NCI-H2196 treated with DMSO at 0.1 percent for 48 hours (cell line): ENCODE data around the gene ADAM22.
A peak's percentile ranks its signal among the peaks of the same experiment; 100 is the strongest.

Source experiments
- DNase-seq: peaks from one replicate; lab custom pipeline; 2025; ENCODE audit not compliant: unreplicated experiment; lab: John Stamatoyannopoulos, UW

Gene ADAM22

GRCh38 chr7:88102675-88103074, 168.6 kb downstream of the ADAM22 start:
- no peak for DNase-seq

- no peak for DNase-seq
Measured at GRCh38 chr7:88104732-88105131, 170.7 kb downstream of the ADAM22 start.

- no peak for DNase-seq
Measured at GRCh38 chr7:88105231-88105630, 171.2 kb downstream of the ADAM22 start.

GRCh38 chr7:88106434-88106833, 172.4 kb downstream of the ADAM22 start:
- DNase-seq = no peak

GRCh38 chr7:88109612-88110011, 175.6 kb downstream of the ADAM22 start:
- no peak for DNase-seq

DNA sequence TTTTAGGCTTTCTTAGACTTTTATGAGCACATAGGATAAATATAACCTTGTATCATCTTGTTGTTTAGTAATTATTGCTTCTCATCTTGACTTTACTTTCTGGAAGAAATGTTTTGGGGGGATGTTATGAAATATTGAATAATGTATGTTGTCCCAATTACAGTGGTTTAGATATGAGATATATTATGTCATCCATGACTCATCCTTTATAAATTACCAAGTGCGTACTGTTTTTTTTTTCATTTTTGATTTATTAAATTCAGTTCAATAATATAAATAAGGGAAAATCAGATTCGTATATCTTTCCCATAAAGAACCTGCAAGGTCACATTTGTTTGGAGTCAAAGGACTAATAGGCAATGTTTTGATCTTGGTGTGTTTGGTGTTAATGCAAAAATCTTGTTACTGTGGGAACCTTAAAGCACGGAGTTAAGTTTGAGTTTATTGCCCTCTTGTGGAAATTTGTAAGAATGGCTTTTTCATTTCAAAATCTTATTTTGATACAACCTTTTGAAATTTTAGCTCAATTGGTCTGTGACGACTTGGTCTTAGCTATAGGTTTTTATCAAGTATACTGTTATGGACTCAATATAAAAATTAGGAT, 177.2 kb downstream of the ADAM22 start:
- peak; percentile 44 for DNase-seq

- DNase-seq = no peak
Measured at GRCh38 chr7:88111954-88112471, 178.0 kb downstream of the ADAM22 start.

DNA sequence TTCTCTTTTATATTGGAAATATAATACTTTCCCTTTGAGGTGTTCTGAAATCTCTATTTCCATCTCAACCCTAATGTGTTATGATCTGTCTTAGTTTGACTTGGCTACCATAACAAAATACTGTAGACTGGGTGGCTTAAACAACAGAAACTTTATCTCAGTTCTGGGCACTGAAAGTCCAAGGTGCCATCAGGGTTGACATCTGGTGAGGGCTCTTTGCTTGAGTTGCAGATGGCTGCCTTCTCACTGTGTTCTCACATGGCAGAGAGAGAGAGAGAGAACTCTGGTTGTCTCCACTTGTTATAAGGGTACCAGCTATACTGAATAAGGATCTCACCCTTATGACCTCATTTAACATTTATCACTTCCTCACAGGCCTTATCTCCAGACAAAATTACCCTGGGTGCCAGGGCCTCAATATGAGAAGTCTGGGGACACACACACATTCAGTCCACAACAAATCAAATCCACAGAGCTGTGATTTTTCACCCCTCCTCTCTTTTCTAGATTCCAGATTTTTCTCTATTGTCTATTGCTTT, 181.3 kb downstream of the ADAM22 start:
- DNase-seq = no peak

DNA sequence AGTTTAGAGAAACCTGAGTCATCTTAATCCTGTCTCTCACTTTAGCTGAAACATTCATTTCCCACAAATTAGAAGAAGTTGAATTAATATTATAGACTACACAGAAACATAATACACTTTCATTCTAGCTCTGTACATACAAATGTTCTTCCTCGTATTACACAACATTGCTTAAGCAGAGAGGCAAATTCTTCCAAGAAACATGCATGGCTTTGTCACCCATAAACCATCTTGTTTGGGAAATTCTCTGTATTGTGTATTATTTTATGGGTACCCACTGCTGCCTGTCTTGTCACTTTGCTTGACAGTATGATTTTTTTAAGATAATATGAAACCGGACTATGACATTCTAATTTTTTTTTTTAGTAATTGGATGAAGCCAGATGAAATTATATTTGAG, 181.8 kb downstream of the ADAM22 start:
- DNase-seq = no peak

- DNase-seq = no peak
Measured at GRCh38 chr7:88116235-88116795, 182.3 kb downstream of the ADAM22 start.

GRCh38 chr7:88117325-88117724, 183.3 kb downstream of the ADAM22 start:
- no peak for DNase-seq

GRCh38 chr7:88121335-88121734, 187.3 kb downstream of the ADAM22 start:
- DNase-seq = no peak

DNA sequence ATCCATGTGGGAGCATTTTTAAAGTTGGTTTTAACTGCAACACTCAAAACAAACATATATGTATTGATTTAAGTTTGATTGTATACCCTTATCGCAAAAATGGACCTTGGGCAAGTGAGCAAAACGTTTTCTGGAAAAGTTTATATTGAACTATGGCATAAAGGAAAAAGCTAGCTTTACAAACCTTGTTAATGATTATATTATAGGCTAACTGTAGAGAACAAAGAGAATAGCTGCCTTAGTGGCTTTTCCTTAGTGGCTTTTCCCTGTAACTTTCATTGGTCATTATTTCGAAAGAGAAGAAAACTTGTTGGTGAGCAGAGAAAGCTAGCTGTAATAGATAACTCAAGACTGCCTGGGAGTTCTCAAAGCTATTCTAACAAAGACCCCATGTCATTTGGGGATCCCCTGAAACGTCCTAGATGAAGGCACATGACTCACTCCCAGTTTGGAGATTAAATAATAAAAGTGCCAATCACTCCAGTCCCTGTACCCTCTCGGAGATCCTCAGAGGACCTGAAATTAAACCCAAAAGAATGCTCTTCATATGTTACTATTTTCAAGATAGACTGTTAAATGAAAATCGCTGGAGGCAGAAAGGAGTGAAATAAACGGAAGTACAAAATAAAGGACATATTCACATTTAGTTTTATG, 193.7 kb downstream of the ADAM22 start:
- DNase-seq = no peak

DNA sequence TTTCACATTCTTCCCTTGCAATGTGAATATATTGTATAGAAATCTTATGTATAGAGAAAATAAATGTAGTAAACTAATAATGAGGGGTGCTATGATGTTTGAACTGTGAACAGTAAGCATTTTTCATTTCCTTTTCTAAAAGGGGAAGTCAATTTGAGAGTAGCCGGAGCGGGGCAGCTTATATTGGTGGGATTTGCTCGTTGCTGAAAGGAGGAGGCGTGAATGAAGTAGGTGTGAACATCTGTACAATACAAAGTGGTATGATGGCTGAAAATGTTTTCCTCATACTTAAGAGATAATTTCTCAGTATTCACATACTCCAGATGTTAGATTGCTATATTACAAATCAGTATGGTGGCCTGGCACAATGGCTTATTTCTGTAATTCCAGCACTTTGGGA, 198.7 kb downstream of the ADAM22 start:
- no peak for DNase-seq

DNA sequence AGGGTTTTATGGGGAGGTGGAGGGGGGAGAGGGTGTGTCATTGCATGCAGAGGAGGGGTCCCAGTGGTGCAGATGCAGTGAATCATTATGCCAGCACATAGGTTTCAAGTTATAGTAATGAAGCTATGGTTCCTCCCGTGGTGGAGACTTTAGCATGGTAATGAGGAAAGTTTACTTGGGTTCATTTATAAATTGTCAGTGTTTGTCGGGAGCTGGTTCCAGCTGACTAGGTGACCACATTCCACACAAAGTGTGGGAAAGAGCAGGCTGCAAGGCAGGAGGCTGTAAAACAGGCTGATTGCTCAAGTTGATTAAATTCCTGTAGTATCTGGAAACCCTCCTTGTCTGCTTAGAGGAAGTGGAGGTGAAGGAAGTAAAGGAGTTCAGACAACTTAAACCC, 206.9 kb downstream of the ADAM22 start:
- DNase-seq = no peak

- no peak for DNase-seq
Measured at GRCh38 chr7:88141479-88141878, 207.4 kb downstream of the ADAM22 start.

- DNase-seq = no peak
Measured at GRCh38 chr7:88141953-88142352, 207.9 kb downstream of the ADAM22 start.

DNA sequence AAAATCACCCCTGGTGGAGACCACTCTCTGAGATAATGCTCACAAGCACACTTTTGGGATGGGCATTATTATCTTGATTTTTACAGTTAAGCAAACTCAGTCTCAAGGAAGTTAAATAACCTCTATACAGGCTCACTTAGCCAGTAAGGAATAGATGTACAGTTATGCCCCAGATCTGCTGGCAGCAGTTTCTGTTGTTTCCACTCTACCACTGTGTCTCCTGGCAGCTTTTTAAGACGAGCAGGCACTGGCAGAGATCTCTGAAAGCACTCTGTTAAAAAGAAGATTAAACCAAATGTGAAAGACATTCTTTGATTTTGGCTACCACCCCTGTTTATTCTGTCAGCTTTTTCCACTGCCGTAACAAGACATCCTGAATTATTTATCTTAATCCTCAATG, 212.6 kb downstream of the ADAM22 start:
- DNase-seq = no peak

DNA sequence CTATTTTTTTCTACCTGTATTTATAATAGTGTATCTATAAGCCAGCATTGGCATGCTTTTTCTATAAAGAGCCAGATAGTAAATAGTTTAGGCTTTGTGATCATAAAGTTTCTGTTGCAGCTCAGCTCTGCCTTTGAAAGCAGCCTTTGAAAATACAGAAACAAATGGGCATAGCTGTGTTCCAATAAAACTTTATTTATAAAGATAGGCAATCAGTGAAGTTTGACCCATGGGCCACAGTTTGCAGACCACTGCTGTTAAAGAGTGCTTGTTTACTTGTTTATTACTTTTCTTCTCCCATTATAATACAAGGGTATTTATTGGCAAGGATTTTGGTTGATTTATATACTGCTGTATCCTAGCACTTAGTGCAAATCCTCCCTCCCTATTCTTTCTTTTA, 213.3 kb downstream of the ADAM22 start:
- DNase-seq = no peak

- no peak for DNase-seq
Measured at GRCh38 chr7:88147949-88148348, 213.9 kb downstream of the ADAM22 start.

- no peak for DNase-seq
Measured at GRCh38 chr7:88150033-88150432, 216.0 kb downstream of the ADAM22 start.

DNA sequence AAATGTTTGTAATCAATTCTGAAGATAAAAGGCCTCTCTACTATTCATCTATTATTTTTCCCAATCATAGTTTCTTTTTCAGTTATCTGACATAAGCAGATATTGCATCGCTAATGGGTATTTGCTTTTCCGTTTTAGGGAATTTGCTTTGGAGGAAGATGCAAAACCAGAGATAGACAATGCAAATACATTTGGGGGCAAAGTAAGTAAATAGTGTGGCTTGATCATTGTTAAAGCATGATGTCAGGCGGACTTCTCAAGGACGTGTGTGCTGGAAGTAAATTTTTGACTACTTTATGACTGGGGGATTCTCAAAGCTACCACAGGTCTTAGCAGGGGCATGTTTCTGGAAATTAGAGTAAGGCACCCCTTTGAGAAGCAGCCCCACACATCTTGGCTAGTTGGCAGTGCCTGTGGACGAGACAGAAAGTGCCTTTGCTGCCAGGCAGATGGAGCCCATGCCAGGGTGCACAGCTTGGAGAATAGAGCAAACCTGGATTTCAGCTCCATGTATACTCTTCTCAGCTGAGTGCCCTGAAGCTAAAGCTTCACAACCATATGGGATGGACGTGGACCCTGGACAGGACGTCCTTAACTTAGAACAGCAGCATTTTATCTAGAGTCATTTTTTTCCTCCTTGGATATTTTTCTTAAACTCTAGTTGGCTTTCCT, 217.2 kb downstream of the ADAM22 start:
- no peak for DNase-seq
